Measurements from ENCODE around the gene CCDC93. TPM values are rescaled to one million over a fixed set of nuclear protein-coding genes. Genes with fewer than 3 reads are reported as not detected.
"Not testable (repeated sequence)": the region's sequence is repeated elsewhere in the genome, so short reads cannot be mapped to it uniquely, and the experiment has no call there.

Gene CCDC93
- total and polyA plus RNA-seq, 2 experiments from 2014 or later: 12.8 to 15.9 TPM

DNA sequence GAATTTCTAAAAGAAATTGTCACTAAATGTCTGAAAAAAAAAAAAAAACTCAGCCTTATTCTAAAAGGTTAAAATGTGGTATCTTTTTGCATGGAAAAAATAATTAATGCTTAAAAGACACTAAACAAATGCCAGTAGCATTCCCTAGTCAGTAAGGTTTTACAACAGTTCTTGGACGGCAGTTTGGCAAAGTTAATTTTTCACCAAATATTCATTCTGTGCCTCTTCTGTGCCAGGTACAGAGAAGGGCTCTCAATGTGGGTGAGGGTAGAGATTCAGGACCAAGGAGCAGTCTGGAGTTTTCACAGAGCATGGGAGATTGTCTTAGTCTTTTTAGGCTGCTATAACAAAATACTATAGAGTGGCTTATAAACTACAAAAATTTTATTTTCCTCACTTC is 6.0 kb upstream of the CCDC93 start:
- in situ Hi-C loops (cut with MboI): no loop called here
- Histone ChIP-seq H3K9ac (no peak overlapping the region), H3K27ac (no peak overlapping the region), H4K20me1 (ENCODE audit: insufficient read depth) (no peaks in the 10 kb centered on the region), H3K9me2 (ENCODE audit: insufficient read depth) (no peaks in the 10 kb centered on the region), H3F3A (ENCODE audit: insufficient read depth) (no peaks in the 10 kb centered on the region), H3K4me2 (ENCODE audit: unreplicated experiment) (no peak overlapping the region), H3K36me3 (ENCODE audit: low read depth) (no peaks in the 10 kb centered on the region), H3K27me3 (replicated peaks; ENCODE audit: insufficient read depth) (peaks cover 12% of the 10 kb centered on the region), H3K9me3 (ENCODE audit: low read depth) (no peaks in the 10 kb centered on the region), H3K79me2 (ENCODE audit: insufficient read depth) (no peaks in the 10 kb centered on the region), H3K4me1 (ENCODE audit: insufficient read depth) (peaks cover 2% of the 10 kb centered on the region; the same call in 1 of the 2 replicates), H3K4me3 (no peak overlapping the region), H2AFZ (no peak overlapping the region)
- 59 to 65% methylated on average over 1 of the region's 1 CpG for WGBS, 2 experiments (ENCODE audit: low coverage in 1 of 2, low lambda C conversion rate in 2 of 2, missing lambda C conversion rate in 2 of 2)
- TF ChIP-seq EZH2phosphoT487 (IDR thresholded peaks at IDR 0.05; ENCODE audit: insufficient read depth, low read depth) (no peak), EZH2 (IDR thresholded peaks at IDR 0.05; ENCODE audit: insufficient read depth, poor library complexity, severe bottlenecking) (no peak)
- no peak for DNase-seq

DNA sequence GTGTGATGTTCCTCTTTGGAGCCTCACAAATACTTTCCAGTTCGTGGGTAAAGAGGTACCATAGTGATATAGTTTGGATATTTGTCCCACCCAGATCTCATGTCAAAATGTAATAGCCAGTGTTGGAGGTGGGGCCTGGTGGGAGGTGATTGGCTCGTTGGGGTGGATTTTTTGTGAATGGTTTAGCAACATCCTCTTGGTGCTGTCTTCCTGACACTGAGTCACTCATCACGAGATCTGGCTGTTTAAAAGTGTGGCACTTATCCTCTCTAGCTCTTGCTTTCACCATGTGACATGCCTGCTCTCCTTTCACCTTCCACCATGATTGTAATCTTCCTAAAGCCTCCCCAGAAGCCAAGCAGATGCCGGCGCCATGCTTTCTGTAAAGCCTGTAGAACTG is 3.0 kb upstream of the CCDC93 start:
- no peak overlapping the region for H3K27ac ChIP-seq
- peaks cover 6% of the 10 kb centered on the region for H3K27me3 ChIP-seq (replicated peaks; ENCODE audit: insufficient read depth)
- H3K9ac ChIP-seq: no peak overlapping the region
- no peak for TF ChIP-seq EZH2 (IDR thresholded peaks at IDR 0.05; ENCODE audit: insufficient read depth, poor library complexity, severe bottlenecking)
- no peak for TF ChIP-seq EZH2phosphoT487 (IDR thresholded peaks at IDR 0.05; ENCODE audit: insufficient read depth, low read depth)
- DNase-seq: peak; percentile 30
- H3K9me3 ChIP-seq (ENCODE audit: low read depth): no peaks in the 10 kb centered on the region
- H3K79me2 ChIP-seq (ENCODE audit: insufficient read depth): peaks cover 19% of the 10 kb centered on the region
- H3K4me2 ChIP-seq (ENCODE audit: unreplicated experiment): no peak overlapping the region
- H3K4me3 ChIP-seq: no peak overlapping the region
- peaks cover 5% of the 10 kb centered on the region; the same call in 1 of the 2 replicates for H3K4me1 ChIP-seq (ENCODE audit: insufficient read depth)
- no peaks in the 10 kb centered on the region for H3K36me3 ChIP-seq (ENCODE audit: low read depth)
- 0 out of 2 replicates have a peak, but pooled peaks cover 6% of the 10 kb centered on the region for H3F3A ChIP-seq (ENCODE audit: insufficient read depth)
- in situ Hi-C loops (cut with MboI): no loop called here
- no peaks in the 10 kb centered on the region for H4K20me1 ChIP-seq (ENCODE audit: insufficient read depth)
- WGBS, 2 experiments (ENCODE audit: low coverage in 1 of 2, low lambda C conversion rate in 2 of 2, missing lambda C conversion rate in 2 of 2): 61 to 65% methylated on average over 5 of the region's 5 CpGs
- H3K9me2 ChIP-seq (ENCODE audit: insufficient read depth): no peaks in the 10 kb centered on the region
- no peak overlapping the region; the same call in 1 of the 2 replicates for H2AFZ ChIP-seq

DNA sequence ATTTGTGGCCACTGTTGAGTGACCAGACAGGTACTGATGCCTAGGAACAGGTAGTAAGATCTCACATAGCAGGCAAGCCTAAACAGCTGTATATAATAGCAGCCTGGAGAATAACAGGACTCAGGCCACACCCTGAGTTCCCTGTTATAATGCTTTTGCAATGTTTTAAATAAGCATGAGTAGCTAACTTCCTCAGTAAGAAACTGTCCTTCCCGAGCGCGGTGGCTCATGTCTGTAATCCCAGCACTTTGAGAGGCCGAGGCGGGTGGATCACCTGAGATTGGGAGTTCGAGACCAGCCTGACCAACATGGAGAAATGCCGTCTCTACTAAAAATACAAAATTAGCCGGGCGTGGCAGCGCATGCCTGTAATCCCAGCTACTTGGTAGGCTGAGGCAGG is 1.9 kb upstream of the CCDC93 start:
- H3K27ac ChIP-seq; H3K4me3 ChIP-seq; H3K9me3 ChIP-seq (ENCODE audit: low read depth); H2AFZ ChIP-seq; H3F3A ChIP-seq (ENCODE audit: insufficient read depth); in situ Hi-C loops (cut with MboI); H3K9me2 ChIP-seq (ENCODE audit: insufficient read depth); DNase-seq; H3K27me3 ChIP-seq (replicated peaks; ENCODE audit: insufficient read depth); H3K4me1 ChIP-seq (ENCODE audit: insufficient read depth); H3K4me2 ChIP-seq (ENCODE audit: unreplicated experiment); H3K36me3 ChIP-seq (ENCODE audit: low read depth); H3K9ac ChIP-seq; H4K20me1 ChIP-seq (ENCODE audit: insufficient read depth): not testable (repeated sequence)
- WGBS, 2 experiments (ENCODE audit: low coverage in 1 of 2, low lambda C conversion rate in 2 of 2, missing lambda C conversion rate in 2 of 2): 93 to 96% methylated on average over 10 of the region's 10 CpGs
- H3K79me2 ChIP-seq (ENCODE audit: insufficient read depth): peaks cover 31% of the 10 kb centered on the region

DNA sequence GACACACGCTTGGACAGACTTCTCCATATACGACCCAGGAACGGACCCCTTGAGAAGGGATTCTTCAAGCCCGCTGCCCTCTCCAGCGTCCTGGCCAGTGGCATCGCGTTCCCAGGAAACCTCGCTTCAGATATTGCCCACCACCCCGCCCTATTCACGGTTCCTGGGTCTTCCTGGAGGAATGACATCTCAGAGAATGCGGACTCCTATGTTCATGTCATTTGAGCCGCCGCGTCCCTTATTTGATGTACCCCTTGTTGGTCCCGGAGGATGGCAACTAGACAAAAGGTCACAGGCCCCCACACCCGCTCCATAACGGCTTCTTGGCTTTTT is 588 bp upstream of the CCDC93 start:
- Histone ChIP-seq H3K36me3 (ENCODE audit: low read depth) (no peaks in the 10 kb centered on the region), H3K9me3 (ENCODE audit: low read depth) (no peaks in the 10 kb centered on the region), H2AFZ (peak overlapping the region; percentile 99), H4K20me1 (ENCODE audit: insufficient read depth) (peaks cover 6% of the 10 kb centered on the region; the same call in 1 of the 2 replicates), H3K9me2 (ENCODE audit: insufficient read depth) (no peaks in the 10 kb centered on the region), H3K9ac (peak overlapping the region; percentile 85), H3F3A (ENCODE audit: insufficient read depth) (0 out of 2 replicates have a peak, but pooled peaks cover 6% of the 10 kb centered on the region), H3K79me2 (ENCODE audit: insufficient read depth) (peaks cover 44% of the 10 kb centered on the region), H3K4me1 (ENCODE audit: insufficient read depth) (peaks cover 5% of the 10 kb centered on the region; the same call in 1 of the 2 replicates), H3K4me3 (peak overlapping the region; percentile 93), H3K4me2 (ENCODE audit: unreplicated experiment) (peak overlapping the region; percentile 99), H3K27me3 (replicated peaks; ENCODE audit: insufficient read depth) (no peaks in the 10 kb centered on the region), H3K27ac (no peak overlapping the region)
- TF ChIP-seq EZH2 (IDR thresholded peaks at IDR 0.05; ENCODE audit: insufficient read depth, poor library complexity, severe bottlenecking): no peak
- no peak for TF ChIP-seq EZH2phosphoT487 (IDR thresholded peaks at IDR 0.05; ENCODE audit: insufficient read depth, low read depth)
- no peak for DNase-seq
- in situ Hi-C loops (cut with MboI): no loop called here
- WGBS, 2 experiments (ENCODE audit: low coverage in 1 of 2, low lambda C conversion rate in 2 of 2, missing lambda C conversion rate in 2 of 2): 2% methylated on average over 17 of the region's 17 CpGs

DNA sequence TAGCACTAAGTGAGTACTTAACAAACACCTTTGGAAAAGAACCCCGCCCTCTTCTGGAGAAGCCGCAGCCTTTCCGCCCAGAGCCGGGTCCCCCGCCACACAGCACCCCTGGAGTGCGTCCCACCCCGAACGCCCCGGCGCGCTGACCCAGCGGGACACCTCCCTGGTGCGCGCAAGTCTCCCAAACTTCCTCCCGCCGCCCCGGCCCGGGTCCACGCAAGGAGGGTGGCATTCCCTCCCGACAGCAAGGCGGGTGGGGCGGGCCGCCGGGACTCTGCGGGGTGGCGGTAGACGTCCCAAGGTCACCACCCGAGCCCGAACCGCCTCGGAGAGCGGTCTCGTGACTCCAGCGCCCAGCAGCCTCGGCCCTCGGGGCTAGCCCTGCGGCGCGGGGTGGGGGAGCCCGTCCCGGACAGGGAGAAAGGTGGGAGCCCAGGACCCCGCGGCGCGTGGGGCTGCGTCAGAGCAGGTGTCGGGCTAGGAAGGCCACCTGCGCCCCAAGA is 598 bp downstream of the CCDC93 start:
- peaks cover 6% of the 10 kb centered on the region; the same call in 1 of the 2 replicates for H4K20me1 ChIP-seq (ENCODE audit: insufficient read depth)
- TF ChIP-seq EZH2 (IDR thresholded peaks at IDR 0.05; ENCODE audit: insufficient read depth, poor library complexity, severe bottlenecking): no peak
- TF ChIP-seq EZH2phosphoT487 (IDR thresholded peaks at IDR 0.05; ENCODE audit: insufficient read depth, low read depth): no peak
- H3K27me3 ChIP-seq (replicated peaks; ENCODE audit: insufficient read depth): no peaks in the 10 kb centered on the region
- H3K4me2 ChIP-seq (ENCODE audit: unreplicated experiment): peak overlapping the region; percentile 69
- in situ Hi-C loops (cut with MboI): no loop called here
- peaks cover 6% of the 10 kb centered on the region; the same call in 1 of the 2 replicates for H3K36me3 ChIP-seq (ENCODE audit: low read depth)
- H3K9me2 ChIP-seq (ENCODE audit: insufficient read depth): no peaks in the 10 kb centered on the region
- peaks cover 55% of the 10 kb centered on the region for H3K79me2 ChIP-seq (ENCODE audit: insufficient read depth)
- DNase-seq: peak; percentile 66
- H3K9me3 ChIP-seq (ENCODE audit: low read depth): no peaks in the 10 kb centered on the region
- H3K4me1 ChIP-seq (ENCODE audit: insufficient read depth): peaks cover 5% of the 10 kb centered on the region; the same call in 1 of the 2 replicates
- H3K9ac ChIP-seq: peak overlapping the region; percentile 85
- H3F3A ChIP-seq (ENCODE audit: insufficient read depth): 0 out of 2 replicates have a peak, but pooled peaks cover 6% of the 10 kb centered on the region
- peak overlapping the region; percentile 61 for H3K27ac ChIP-seq
- peak overlapping the region; percentile 93 for H3K4me3 ChIP-seq
- 1 to 2% methylated on average over 30 to 37 of the region's 48 CpGs for WGBS, 2 experiments (ENCODE audit: low coverage in 1 of 2, low lambda C conversion rate in 2 of 2, missing lambda C conversion rate in 2 of 2)
- H2AFZ ChIP-seq: peak overlapping the region; percentile 99
